ENCODE results near the gene UBE2QL1.
A peak's percentile ranks its signal among the peaks of the same experiment; 100 is the strongest.

UBE2QL1 gene

GRCh38 chr5:6448622-6449464 is at the start of gene UBE2QL1:
TSS of gene UBE2QL1 (plus strand) at chr5:6448859. CDS start at chr5:6448894, 35 bp downstream.
- peak in 1 of 2 donors; percentile 7 for DNase-seq

- no peak for DNase-seq
These were observed 48.4 kb upstream of the UBE2QL1 start for GRCh38 chr5:6399980-6400910.

- DNase-seq, result no peak
These were observed 47.2 kb upstream of the UBE2QL1 start for GRCh38 chr5:6401410-6401809.

GRCh38 chr5:6402939-6403338 is 45.7 kb upstream of the UBE2QL1 start:
- no peak for DNase-seq

- DNase-seq, result no peak
These were observed 45.2 kb upstream of the UBE2QL1 start for GRCh38 chr5:6403416-6403815.

- DNase-seq, result no peak
These were observed 44.5 kb upstream of the UBE2QL1 start for GRCh38 chr5:6404129-6404528.

GRCh38 chr5:6405591-6405990 is 43.1 kb upstream of the UBE2QL1 start:
- DNase-seq, result no peak

- no peak for DNase-seq
These were observed 41.0 kb upstream of the UBE2QL1 start for GRCh38 chr5:6407558-6408259.

- DNase-seq, result no peak
These were observed 40.4 kb upstream of the UBE2QL1 start for GRCh38 chr5:6408260-6408596.

- no peak for DNase-seq
These were observed 39.8 kb upstream of the UBE2QL1 start for GRCh38 chr5:6408627-6409446.

GRCh38 chr5:6410421-6410820 is 38.2 kb upstream of the UBE2QL1 start:
- no peak for DNase-seq

- no peak for DNase-seq
These were observed 37.5 kb upstream of the UBE2QL1 start for GRCh38 chr5:6411141-6411540.

- DNase-seq, result no peak
These were observed 35.8 kb upstream of the UBE2QL1 start for GRCh38 chr5:6412811-6413210.

- no peak for DNase-seq
These were observed 31.0 kb upstream of the UBE2QL1 start for GRCh38 chr5:6417657-6418056.

GRCh38 chr5:6418679-6419276 is 29.9 kb upstream of the UBE2QL1 start:
- DNase-seq, result no peak

GRCh38 chr5:6419340-6419852 is 29.3 kb upstream of the UBE2QL1 start:
- no peak for DNase-seq

- no peak for DNase-seq
These were observed 25.1 kb upstream of the UBE2QL1 start for GRCh38 chr5:6423327-6424109.

- DNase-seq, result no peak
These were observed 24.5 kb upstream of the UBE2QL1 start for GRCh38 chr5:6424110-6424659.

- no peak for DNase-seq
These were observed 24.0 kb upstream of the UBE2QL1 start for GRCh38 chr5:6424700-6425099.

GRCh38 chr5:6427694-6428093 is 21.0 kb upstream of the UBE2QL1 start:
- DNase-seq, result no peak
